SK-N-SH treated with all-trans-retinoic acid at 6 μM for 48 hours (cell line): ENCODE measurements around the gene SDCCAG8.

Experiments used
- ARNTL ChIP-seq: fragments of 450-650 bp; formaldehyde crosslinking; IDR thresholded peaks from 2 replicates; pipeline ENCODE4 v1.5.0; 2020; ENCODE audit warnings: low read depth, mild to moderate bottlenecking, moderate library complexity, borderline replicate concordance
- CREB5 ChIP-seq: fragments of 250-450 bp; sonication (Bioruptor Pico); IDR thresholded peaks from 2 replicates; pipeline ENCODE4 v1.5.1; 2020; ENCODE audit warnings: low read depth, mild to moderate bottlenecking, moderate library complexity
- CSRNP3 ChIP-seq: fragments of 250-450 bp; sonication (Bioruptor Pico); IDR thresholded peaks from 2 replicates; pipeline ENCODE4 v1.5.1; 2021; ENCODE audit warnings: mild to moderate bottlenecking, moderate library complexity
- ISL1 ChIP-seq: fragments of 250-450 bp; sonication (Bioruptor Pico); IDR thresholded peaks from 2 replicates; pipeline ENCODE4 v2.1.2; 2022; ENCODE audit warnings: mild to moderate bottlenecking, moderate library complexity
- RARB ChIP-seq: fragments of 250-450 bp; sonication (Bioruptor Pico); IDR thresholded peaks from 2 replicates; pipeline ENCODE4 v1.8.0; 2021; ENCODE audit warnings: mild to moderate bottlenecking, moderate library complexity
- TCF4 ChIP-seq: fragments of 250-450 bp; sonication (Bioruptor Pico); IDR thresholded peaks from 2 replicates; pipeline ENCODE4 v1.8.0; 2021; ENCODE audit warnings: mild to moderate bottlenecking, moderate library complexity, borderline replicate concordance
- ZC3H10 ChIP-seq: fragments of 250-450 bp; sonication (Bioruptor Pico); IDR thresholded peaks from 2 replicates; pipeline ENCODE4 v1.5.1; 2021; ENCODE audit warnings: mild to moderate bottlenecking, moderate library complexity
- ZFP3 ChIP-seq: fragments of 250-450 bp; sonication (Bioruptor Pico); IDR thresholded peaks from 2 replicates; pipeline ENCODE4 v1.5.0; 2020; ENCODE audit warnings: mild to moderate bottlenecking, moderate library complexity
- ZFP30 ChIP-seq: fragments of 450-650 bp; formaldehyde crosslinking; IDR thresholded peaks from 2 replicates; pipeline ENCODE4 v1.5.0; 2022; ENCODE audit warnings: mild to moderate bottlenecking, moderate library complexity
- TF ChIP-seq, protein P1 (sequence below): fragments of 250-450 bp; sonication (Bioruptor Pico); IDR thresholded peaks from 2 replicates; pipeline ENCODE4 v1.8.0; 2020; ENCODE audit warnings: mild to moderate bottlenecking, moderate library complexity, borderline replicate concordance
- TF ChIP-seq, protein P2 (sequence below): fragments of 250-450 bp; sonication (Bioruptor Pico); IDR thresholded peaks from 2 replicates; pipeline ENCODE4 v1.5.0; 2020; ENCODE audit warnings: mild to moderate bottlenecking, moderate library complexity

DNA sequence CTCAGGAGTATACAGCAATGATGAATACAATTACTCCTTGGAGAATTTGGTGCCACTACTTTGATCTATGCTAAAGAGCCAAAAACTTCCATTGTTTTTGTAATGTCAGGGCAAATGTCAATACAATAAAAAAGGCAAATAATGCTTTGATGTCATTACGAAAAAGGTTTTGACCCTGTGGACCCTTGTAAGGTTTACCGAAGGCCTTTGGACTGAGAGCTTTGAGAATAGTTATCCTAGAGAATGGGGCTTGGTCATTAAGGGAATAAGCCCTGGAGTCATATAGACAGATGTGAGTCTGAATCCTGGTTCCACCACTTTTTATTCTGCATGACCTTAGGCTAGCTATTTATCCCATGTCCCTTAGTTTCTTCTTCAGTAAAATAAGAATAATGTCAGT is 28.2 kb upstream of the SDCCAG8 start:
- TF ChIP-seq ZC3H10 (CRISPR knock-in tag) (no peak), ARNTL (CRISPR knock-in tag) (no peak), ZFP3 (CRISPR knock-in tag) (no peak), CREB5 (no peak), ISL1 (CRISPR knock-in tag) (no peak), ZFP30 (CRISPR knock-in tag) (no peak), RARB (CRISPR knock-in tag) (no peak), CSRNP3 (CRISPR knock-in tag) (no peak), TCF4 (CRISPR knock-in tag) (no peak)
- TF ChIP-seq, protein P1, sequence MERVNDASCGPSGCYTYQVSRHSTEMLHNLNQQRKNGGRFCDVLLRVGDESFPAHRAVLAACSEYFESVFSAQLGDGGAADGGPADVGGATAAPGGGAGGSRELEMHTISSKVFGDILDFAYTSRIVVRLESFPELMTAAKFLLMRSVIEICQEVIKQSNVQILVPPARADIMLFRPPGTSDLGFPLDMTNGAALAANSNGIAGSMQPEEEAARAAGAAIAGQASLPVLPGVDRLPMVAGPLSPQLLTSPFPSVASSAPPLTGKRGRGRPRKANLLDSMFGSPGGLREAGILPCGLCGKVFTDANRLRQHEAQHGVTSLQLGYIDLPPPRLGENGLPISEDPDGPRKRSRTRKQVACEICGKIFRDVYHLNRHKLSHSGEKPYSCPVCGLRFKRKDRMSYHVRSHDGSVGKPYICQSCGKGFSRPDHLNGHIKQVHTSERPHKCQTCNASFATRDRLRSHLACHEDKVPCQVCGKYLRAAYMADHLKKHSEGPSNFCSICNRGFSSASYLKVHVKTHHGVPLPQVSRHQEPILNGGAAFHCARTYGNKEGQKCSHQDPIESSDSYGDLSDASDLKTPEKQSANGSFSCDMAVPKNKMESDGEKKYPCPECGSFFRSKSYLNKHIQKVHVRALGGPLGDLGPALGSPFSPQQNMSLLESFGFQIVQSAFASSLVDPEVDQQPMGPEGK (CRISPR knock-in tag) = no peak
- TF ChIP-seq, protein P2, sequence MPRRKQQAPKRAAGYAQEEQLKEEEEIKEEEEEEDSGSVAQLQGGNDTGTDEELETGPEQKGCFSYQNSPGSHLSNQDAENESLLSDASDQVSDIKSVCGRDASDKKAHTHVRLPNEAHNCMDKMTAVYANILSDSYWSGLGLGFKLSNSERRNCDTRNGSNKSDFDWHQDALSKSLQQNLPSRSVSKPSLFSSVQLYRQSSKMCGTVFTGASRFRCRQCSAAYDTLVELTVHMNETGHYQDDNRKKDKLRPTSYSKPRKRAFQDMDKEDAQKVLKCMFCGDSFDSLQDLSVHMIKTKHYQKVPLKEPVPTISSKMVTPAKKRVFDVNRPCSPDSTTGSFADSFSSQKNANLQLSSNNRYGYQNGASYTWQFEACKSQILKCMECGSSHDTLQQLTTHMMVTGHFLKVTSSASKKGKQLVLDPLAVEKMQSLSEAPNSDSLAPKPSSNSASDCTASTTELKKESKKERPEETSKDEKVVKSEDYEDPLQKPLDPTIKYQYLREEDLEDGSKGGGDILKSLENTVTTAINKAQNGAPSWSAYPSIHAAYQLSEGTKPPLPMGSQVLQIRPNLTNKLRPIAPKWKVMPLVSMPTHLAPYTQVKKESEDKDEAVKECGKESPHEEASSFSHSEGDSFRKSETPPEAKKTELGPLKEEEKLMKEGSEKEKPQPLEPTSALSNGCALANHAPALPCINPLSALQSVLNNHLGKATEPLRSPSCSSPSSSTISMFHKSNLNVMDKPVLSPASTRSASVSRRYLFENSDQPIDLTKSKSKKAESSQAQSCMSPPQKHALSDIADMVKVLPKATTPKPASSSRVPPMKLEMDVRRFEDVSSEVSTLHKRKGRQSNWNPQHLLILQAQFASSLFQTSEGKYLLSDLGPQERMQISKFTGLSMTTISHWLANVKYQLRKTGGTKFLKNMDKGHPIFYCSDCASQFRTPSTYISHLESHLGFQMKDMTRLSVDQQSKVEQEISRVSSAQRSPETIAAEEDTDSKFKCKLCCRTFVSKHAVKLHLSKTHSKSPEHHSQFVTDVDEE (CRISPR knock-in tag) = no peak
